Activated CD4-positive, alpha-beta memory T cell treated with anti-CD3 and anti-CD28 coated beads, Interleukin-2, amount 10 ng/mL, durations not matched to agents 7 days and 5 days (primary cell): ENCODE measurements around the gene CP. TPM values are rescaled to one million over a fixed set of nuclear protein-coding genes. Genes with fewer than 3 reads are reported as not detected.
"Not testable (repeated sequence)": the region's sequence is repeated elsewhere in the genome, so short reads cannot be mapped to it uniquely, and the experiment has no call there.

Experiments used
- CTCF ChIA-PET: fragments of 350-600 bp; sonication (Branson Sonifier 250); formaldehyde crosslinking; loops from one replicate; lab custom pipeline; 2021; ENCODE audit warnings: antibody characterized with exemption, inconsistent platforms; lab: Charles Lee
- POLR2A ChIA-PET: fragments of 350-600 bp; sonication (Branson Sonifier 250); formaldehyde crosslinking; loops from one replicate; lab custom pipeline; 2021; ENCODE audit warnings: antibody characterized with exemption; lab: Charles Lee
- DNase-seq: peaks from one replicate; pipeline ENCODE4 v3.0.0-alpha.2; 2020
- H3K27ac Mint-ChIP-seq: one replicate; pipeline ENCODE4 v1.8.0; 2021; ENCODE audit warnings: mild to moderate bottlenecking, mixed read lengths
- H3K27me3 Mint-ChIP-seq: one replicate; pipeline ENCODE4 v1.8.0; 2021; ENCODE audit warnings: mixed read lengths
- H3K36me3 Mint-ChIP-seq: one replicate; pipeline ENCODE4 v1.8.0; 2021; ENCODE audit warnings: low read depth, mixed read lengths
- H3K4me1 Mint-ChIP-seq: one replicate; pipeline ENCODE4 v1.8.0; 2021; ENCODE audit warnings: mixed read lengths
- H3K4me3 Mint-ChIP-seq: one replicate; pipeline ENCODE4 v1.8.0; 2021; ENCODE audit warnings: mild to moderate bottlenecking, mixed read lengths
- H3K9me3 Mint-ChIP-seq: one replicate; pipeline ENCODE4 v1.8.0; 2021; ENCODE audit warnings: mixed read lengths
- total RNA-seq, 2 experiments: library from RNA; stranded (reverse); gene quantifications; one replicate each; pipeline ENCODE4 v1.2.3, GENCODE V29; 2021

Gene CP
- total RNA-seq, 2 experiments from 2014 or later, result not detected

DNA sequence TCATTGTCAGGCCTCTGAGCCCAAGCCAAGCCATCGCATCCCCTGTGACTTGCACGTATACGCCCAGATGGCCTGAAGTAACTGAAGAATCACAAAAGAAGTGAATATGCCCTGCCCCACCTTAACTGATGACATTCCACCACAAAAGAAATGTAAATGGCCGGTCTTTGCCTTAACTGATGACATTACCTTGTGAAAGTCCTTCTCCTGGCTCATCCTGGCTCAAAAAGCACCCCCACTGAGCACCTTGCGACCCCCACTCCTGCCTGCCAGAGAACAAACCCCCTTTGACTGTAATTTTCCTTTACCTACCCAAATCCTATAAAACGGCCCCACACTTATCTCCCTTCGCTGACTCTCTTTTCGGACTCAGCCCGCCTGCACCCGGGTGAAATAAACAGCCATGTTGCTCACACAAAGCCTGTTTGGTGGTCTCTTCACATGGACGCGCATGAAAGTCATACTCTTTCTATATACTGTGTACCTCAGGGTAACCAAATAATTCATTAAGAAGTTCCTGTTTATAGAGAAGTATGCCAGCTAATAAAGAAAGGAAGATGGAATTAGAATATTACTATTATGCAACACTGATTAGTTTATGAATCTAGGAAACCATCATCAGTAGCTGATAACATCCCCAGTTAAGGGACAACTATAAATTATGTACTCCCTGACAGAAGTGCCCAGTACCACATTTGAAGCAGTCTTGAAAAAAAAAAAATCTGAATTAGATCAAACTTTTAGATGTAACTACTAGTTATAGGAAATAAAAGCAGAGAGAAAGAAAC lies 24.6 kb downstream of the CP start:
- CTCF ChIA-PET, H3K36me3 Mint-ChIP-seq, DNase-seq, H3K9me3 Mint-ChIP-seq, H3K4me3 Mint-ChIP-seq, POLR2A ChIA-PET, H3K4me1 Mint-ChIP-seq, H3K27ac Mint-ChIP-seq: not testable (repeated sequence)
- H3K27me3 Mint-ChIP-seq, result peaks cover 44% of the 10 kb centered on the region

DNA sequence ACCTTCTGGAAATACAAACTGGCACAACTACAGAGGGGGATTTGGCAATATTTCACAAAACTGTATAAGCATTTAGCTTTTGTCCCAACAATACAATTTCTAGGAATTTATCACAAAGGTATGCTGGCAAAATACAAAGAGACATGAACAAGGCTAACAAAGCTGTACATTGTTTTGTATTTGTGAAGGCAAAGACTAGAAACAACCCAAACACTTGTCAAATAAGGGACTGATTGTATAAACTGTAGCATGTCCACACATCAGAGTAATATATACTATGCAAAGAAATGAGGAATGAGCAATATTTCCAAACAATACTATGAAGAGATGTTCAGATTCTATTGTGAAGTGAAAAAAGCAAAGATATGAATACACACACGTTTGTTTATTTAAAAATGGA lies 26.4 kb downstream of the CP start:
- H3K36me3 Mint-ChIP-seq, result no peaks in the 10 kb centered on the region
- no peak overlapping the region for H3K4me3 Mint-ChIP-seq
- no peaks in the 10 kb centered on the region for H3K9me3 Mint-ChIP-seq
- no peaks in the 10 kb centered on the region for H3K4me1 Mint-ChIP-seq
- POLR2A ChIA-PET, result no interaction called here
- CTCF ChIA-PET, result no interaction called here
- no peak overlapping the region for H3K27ac Mint-ChIP-seq
- H3K27me3 Mint-ChIP-seq, result peaks cover 45% of the 10 kb centered on the region
- no peak for DNase-seq

DNA sequence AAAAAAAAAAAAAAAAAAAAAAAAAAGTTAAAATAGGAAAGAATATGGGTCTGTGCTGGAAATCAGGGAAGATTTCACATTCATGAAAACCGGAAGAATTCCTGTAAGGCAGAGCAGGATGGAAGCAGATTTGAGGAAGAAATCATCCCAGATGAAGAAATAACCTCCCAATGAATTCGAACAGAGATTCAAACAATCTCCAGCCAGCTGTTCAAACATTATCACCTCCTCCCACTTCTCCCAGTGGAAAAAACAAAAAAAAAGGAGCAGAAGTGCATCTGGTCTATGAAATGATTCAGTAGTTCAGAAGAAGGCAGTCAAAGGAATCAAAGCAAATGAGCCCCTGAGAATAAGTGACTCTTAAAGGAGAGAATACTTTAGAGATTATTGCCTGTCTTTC lies 33.1 kb downstream of the CP start:
- no peaks in the 10 kb centered on the region for H3K4me1 Mint-ChIP-seq
- no peaks in the 10 kb centered on the region for H3K36me3 Mint-ChIP-seq
- no peak overlapping the region for H3K4me3 Mint-ChIP-seq
- peaks cover 13% of the 10 kb centered on the region for H3K27me3 Mint-ChIP-seq
- DNase-seq, result no peak
- POLR2A ChIA-PET, result no interaction called here
- H3K27ac Mint-ChIP-seq, result no peak overlapping the region
- H3K9me3 Mint-ChIP-seq, result no peaks in the 10 kb centered on the region
- CTCF ChIA-PET, result interaction anchor here (1.3 kb wide), 1 partner anchor 241 kb away, joined by 3 read pairs; no protein-coding TSS in a partner anchor

DNA sequence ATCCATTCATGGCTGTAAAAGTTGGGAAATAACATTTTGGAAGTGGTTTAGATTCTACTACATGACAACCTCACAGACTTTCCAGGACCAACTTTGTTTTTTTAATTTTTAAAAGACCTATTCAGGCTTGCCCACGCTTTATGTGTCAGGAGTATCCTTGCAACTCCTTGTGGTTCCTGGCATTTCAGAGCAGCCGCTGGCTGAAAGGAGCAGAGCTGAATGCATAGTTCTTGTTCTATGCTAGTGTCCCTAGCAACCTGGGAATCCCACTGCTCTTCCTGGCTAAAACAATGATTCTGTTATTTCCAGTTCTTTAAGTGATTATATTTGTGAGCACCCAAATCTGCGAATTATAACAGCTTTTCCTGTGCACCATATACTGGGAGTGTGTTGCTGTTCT lies 34.9 kb downstream of the CP start:
- no peaks in the 10 kb centered on the region for H3K4me1 Mint-ChIP-seq
- ChIA-PET POLR2A (no interaction called here), CTCF (no interaction called here)
- DNase-seq, result no peak
- no peaks in the 10 kb centered on the region for H3K9me3 Mint-ChIP-seq
- no peaks in the 10 kb centered on the region for H3K36me3 Mint-ChIP-seq
- no peak overlapping the region for H3K4me3 Mint-ChIP-seq
- no peak overlapping the region for H3K27ac Mint-ChIP-seq
- peaks cover 13% of the 10 kb centered on the region for H3K27me3 Mint-ChIP-seq

DNA sequence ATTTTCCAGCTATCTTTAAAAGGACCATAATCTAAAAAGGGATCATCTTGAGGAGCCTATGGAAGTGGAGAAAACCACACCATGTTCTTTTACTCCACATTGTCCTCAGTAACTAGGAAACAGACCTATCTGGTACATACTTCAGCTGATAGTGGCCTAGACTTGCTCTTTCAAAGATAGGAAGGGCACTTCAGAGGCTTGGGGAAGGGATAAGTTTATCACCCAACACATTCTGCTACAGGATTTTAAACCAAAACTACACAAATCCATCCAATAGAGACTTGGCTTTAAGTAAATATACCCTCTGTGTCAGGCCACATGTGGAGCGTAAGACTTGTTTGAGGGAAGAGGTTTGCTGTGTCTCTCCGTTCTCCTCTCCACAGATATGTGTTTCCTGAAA lies 35.4 kb downstream of the CP start:
- H3K27me3 Mint-ChIP-seq, result peaks cover 12% of the 10 kb centered on the region
- H3K36me3 Mint-ChIP-seq, result no peaks in the 10 kb centered on the region
- DNase-seq, result no peak
- ChIA-PET CTCF (no interaction called here), POLR2A (no interaction called here)
- H3K4me1 Mint-ChIP-seq, result no peaks in the 10 kb centered on the region
- no peak overlapping the region for H3K4me3 Mint-ChIP-seq
- H3K27ac Mint-ChIP-seq, result no peak overlapping the region
- no peaks in the 10 kb centered on the region for H3K9me3 Mint-ChIP-seq

DNA sequence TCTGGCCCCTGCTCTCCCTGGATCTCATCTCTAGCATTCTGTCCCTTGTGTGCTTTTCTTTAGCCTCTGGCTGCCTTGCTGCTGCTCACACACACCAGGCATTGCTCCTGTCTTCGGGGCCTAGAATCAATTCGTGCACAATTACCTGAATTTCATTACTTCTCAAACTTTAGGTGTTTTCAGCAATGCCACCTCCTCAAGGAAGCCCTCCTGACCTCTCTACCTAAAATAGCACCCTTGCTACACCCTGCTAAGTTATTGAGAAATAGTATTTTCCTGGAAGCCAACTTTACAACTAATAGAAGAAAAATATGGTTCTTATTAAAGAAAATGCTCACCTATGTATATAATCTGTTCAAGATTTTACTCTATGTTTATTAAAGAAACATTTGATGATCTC lies 40.4 kb downstream of the CP start:
- CTCF ChIA-PET, result no interaction called here
- H3K27me3 Mint-ChIP-seq, result no peaks in the 10 kb centered on the region

DNA sequence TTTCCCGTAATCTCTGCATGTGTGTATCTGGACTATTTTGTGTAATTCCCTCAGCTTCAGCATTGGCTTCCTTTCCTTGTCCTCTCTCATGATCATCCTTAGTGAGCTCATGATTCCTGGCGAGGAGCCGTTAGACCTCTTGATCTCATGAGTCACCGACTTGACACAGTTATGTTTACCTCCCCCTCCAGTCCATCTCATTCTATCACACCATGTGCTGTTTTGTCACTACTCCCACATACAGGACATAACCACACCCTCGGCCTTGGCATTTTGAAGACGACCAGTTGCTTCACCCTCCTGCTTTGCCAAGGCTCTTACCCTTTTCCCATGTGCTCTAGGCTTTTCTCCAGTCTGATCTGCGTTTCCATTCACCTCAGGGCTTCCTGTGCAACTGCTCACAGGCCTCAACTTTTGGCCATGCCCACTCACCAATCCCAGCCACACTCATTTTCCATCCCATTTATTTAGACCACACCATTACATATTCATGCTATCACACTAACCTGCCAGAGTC lies 41.5 kb downstream of the CP start:
- POLR2A ChIA-PET, result interaction anchor here (1.2 kb wide), 1 partner anchor 51 kb away, joined by 3 read pairs; the partner anchor contains the start of gene HPS3
- CTCF ChIA-PET, result interaction anchor here (0.7 to 1.4 kb wide), 2 partner anchors 225 to 326 kb away, joined by 3 read pairs; no protein-coding TSS in a partner anchor
- peaks cover 7% of the 10 kb centered on the region for H3K36me3 Mint-ChIP-seq
- peaks cover under 1% of the 10 kb centered on the region for H3K4me1 Mint-ChIP-seq
- H3K9me3 Mint-ChIP-seq, result no peaks in the 10 kb centered on the region
- no peaks in the 10 kb centered on the region for H3K27me3 Mint-ChIP-seq
- no peak for DNase-seq
- H3K27ac Mint-ChIP-seq, result no peak overlapping the region
- H3K4me3 Mint-ChIP-seq, result no peak overlapping the region

More for the DNA sequence above, 40.4 kb downstream of the CP start:
- Mint-ChIP-seq H3K27ac (no peak overlapping the region), H3K9me3 (no peaks in the 10 kb centered on the region), H3K4me3 (no peak overlapping the region), H3K4me1 (no peaks in the 10 kb centered on the region), H3K36me3 (peaks cover 3% of the 10 kb centered on the region)
- POLR2A ChIA-PET, result no interaction called here
- no peak for DNase-seq

DNA sequence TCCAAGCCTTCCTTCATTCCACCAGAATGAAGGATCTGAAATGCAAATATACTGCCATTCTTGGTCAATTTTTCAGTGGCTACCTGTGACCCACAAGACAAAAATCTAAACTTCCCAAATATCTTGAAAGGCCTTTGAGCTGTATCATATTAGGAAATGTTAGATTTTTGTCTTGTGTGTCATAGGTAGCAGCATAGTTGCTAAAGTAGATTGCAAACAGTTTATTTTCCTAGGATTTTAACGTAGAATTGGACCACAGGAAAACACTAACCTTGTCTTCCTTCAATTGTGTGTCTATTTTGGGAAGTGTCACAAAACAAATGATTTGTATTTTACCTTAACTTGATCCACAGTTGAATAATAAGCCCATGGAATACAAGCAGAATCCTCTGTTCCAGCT lies 42.4 kb downstream of the CP start:
- Mint-ChIP-seq H3K36me3 (peaks cover 12% of the 10 kb centered on the region), H3K27me3 (no peaks in the 10 kb centered on the region), H3K4me3 (no peak overlapping the region), H3K9me3 (no peaks in the 10 kb centered on the region), H3K27ac (no peak overlapping the region), H3K4me1 (peaks cover 6% of the 10 kb centered on the region)
- DNase-seq, result no peak
- POLR2A ChIA-PET, result interaction anchor here (0.6 to 1.2 kb wide), 2 partner anchors 50 to 77 kb away, joined by 3 to 4 read pairs; partner anchors contain the start of gene HPS3
- CTCF ChIA-PET, result interaction anchor here (1.4 kb wide), 1 partner anchor 224 kb away, joined by 3 read pairs; no protein-coding TSS in a partner anchor

DNA sequence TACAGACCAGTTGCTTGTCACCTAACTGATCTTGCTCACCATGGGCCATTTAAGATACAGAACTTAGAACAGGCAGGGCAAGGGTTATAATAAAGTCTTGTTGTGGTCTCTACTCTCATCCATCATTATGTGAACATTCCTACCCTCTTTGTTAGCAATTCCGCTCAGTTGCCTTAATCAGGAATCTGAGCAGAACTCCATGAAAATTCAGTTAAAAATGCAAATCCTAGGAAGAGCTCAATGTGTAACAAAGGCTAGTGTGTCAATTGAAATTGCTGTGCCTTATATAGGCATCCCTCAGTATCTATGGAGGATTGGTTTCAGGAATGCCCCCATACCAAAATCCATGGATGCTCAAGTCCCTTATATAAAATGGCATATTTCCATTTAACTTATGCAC lies 44.5 kb downstream of the CP start:
- Mint-ChIP-seq H3K27me3 (no peaks in the 10 kb centered on the region), H3K9me3 (no peaks in the 10 kb centered on the region), H3K4me3 (no peak overlapping the region), H3K4me1 (peaks cover 10% of the 10 kb centered on the region), H3K27ac (no peak overlapping the region), H3K36me3 (peaks cover 29% of the 10 kb centered on the region)
- POLR2A ChIA-PET, result no interaction called here
- DNase-seq, result no peak
- CTCF ChIA-PET, result no interaction called here

DNA sequence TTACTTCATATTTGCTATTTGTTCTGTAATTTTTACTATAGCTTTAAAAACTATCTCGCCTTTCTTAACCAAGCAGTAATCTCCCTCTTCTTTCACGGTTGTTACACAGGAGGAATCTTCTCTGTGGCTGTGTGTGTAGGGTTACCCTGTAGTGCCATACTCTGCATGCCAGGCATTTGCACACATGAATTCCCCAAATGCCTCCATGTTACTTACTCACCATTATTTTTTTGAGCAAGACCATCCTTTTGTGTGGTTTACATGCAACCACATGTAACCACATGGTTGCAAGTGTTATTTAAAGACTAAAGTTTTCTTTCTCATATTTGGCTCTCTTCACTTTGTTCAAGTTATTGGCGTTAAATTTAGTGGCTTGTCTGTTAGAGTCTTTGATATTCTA lies 46.7 kb downstream of the CP start:
- Mint-ChIP-seq H3K36me3 (peaks cover 44% of the 10 kb centered on the region), H3K27me3 (no peaks in the 10 kb centered on the region), H3K4me3 (no peak overlapping the region), H3K9me3 (no peaks in the 10 kb centered on the region), H3K27ac (no peak overlapping the region), H3K4me1 (peaks cover 10% of the 10 kb centered on the region)
- no peak for DNase-seq
- ChIA-PET CTCF (interaction anchor here (1.0 kb wide), 1 partner anchor 220 kb away, joined by 4 read pairs; no protein-coding TSS in a partner anchor), POLR2A (no interaction called here)

DNA sequence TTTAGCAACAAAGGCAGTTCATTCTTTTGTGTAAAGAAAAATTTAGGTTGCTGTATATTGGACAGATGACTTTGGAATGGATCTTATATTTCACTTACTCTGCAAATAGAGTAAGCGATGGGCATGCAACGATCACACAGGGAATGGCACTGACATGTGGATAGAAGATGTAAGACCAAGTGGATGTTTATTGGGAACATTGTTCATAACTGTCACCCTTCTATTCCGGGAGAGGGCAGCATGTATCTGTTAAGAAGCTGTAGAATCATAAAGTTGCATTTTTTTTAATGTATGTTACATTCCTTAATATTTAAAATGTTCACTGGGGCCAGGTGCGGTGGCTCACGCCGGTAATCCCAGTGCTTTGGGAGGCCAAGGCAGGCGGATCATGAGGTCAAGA lies 51.0 kb downstream of the CP start:
- Mint-ChIP-seq H3K27me3 (no peaks in the 10 kb centered on the region), H3K27ac (no peak overlapping the region), H3K4me3 (no peak overlapping the region), H3K36me3 (peaks cover 69% of the 10 kb centered on the region), H3K4me1 (peaks cover 10% of the 10 kb centered on the region), H3K9me3 (no peaks in the 10 kb centered on the region)
- DNase-seq, result no peak
- CTCF ChIA-PET, result no interaction called here
- POLR2A ChIA-PET, result interaction anchor here (1.0 to 1.3 kb wide), 2 partner anchors 41 to 215 kb away, joined by 3 to 4 read pairs; no protein-coding TSS in a partner anchor

DNA sequence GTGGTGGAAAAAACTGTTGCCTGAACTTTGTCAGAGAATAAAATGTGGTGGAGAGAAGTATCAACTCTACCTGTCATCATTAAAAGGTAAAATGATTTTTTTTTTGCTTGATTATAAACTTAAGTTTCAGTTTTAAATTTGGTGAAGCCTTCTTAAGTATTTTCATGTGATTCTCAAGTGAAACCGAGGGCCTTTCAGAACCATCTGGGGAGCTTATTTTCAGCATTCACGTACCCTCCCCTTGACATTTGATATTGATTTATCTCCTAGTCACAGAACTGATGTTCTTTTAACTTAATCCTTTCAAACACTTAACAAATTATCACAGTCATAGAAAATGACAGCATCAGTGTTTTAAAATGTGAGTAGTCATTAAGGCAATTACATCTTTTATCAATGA lies 53.7 kb downstream of the CP start:
- ChIA-PET CTCF (no interaction called here), POLR2A (no interaction called here)
- DNase-seq, result no peak
- Mint-ChIP-seq H3K27me3 (no peaks in the 10 kb centered on the region), H3K27ac (no peak overlapping the region), H3K4me1 (no peaks in the 10 kb centered on the region), H3K4me3 (no peak overlapping the region), H3K9me3 (no peaks in the 10 kb centered on the region), H3K36me3 (peaks cover 67% of the 10 kb centered on the region)

DNA sequence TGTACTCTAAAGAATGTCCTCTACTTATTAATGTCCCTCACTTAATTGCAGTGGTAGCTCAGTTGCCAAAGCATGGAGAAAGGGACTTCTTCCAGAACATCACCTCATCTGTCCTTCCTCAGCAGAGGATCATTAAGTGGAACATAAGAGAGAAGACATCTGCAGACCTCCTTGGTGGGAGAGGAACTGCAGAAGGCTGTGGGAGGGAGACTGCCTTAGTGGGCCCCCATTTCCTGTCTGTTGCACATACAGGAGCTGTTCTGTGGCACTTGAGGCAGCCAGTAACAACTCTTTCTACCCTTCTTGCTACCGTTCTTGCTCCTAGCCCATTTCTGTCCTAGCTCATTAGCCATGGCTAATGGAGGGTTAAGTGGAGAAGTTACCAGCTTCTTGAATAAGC lies 58.6 kb downstream of the CP start:
- ChIA-PET CTCF (no interaction called here), POLR2A (no interaction called here)
- Mint-ChIP-seq H3K4me1 (no peaks in the 10 kb centered on the region), H3K27me3 (no peaks in the 10 kb centered on the region), H3K9me3 (no peaks in the 10 kb centered on the region), H3K36me3 (peaks cover 50% of the 10 kb centered on the region), H3K27ac (no peak overlapping the region), H3K4me3 (no peak overlapping the region)
- no peak for DNase-seq
